ENCODE measurements around the gene MTFR1L. TPM values are rescaled to one million over a fixed set of nuclear protein-coding genes. Genes with fewer than 3 reads are reported as not detected.

MTFR1L gene
- total and polyA plus RNA-seq, 9 of the 15 experiments (the other 6 are each of a cell fraction or from before 2014, with no cell fraction given): 41.4 to 98.5 (median 53.7) TPM

GRCh38 chr1:25780318-25781129 is 39.2 kb upstream of the MTFR1L start:
- Histone ChIP-seq H3K4me2 (ENCODE audit: insufficient read depth, low read length) (no peak overlapping the region), H3K36me3 (ENCODE audit: control insufficient read depth, insufficient read depth, low read length) (no peaks in the 10 kb centered on the region), H3K79me2 (ENCODE audit: control insufficient read depth, insufficient read depth, low read length) (no peaks in the 10 kb centered on the region), H4K20me1 (replicated peaks; ENCODE audit: control insufficient read depth, insufficient read depth, low read length) (no peaks in the 10 kb centered on the region), H3K27ac (ENCODE audit: extremely low read depth, low read depth, low read length) (no peak overlapping the region), H3K9me1 (ENCODE audit: control insufficient read depth, insufficient read depth, low read length) (peaks cover 3% of the 10 kb centered on the region), H3K4me3 (no peak overlapping the region), H2AFZ (ENCODE audit: low read depth, low read length) (no peak overlapping the region; the same call in 1 of the 2 replicates), H3K9ac (ENCODE audit: insufficient read depth in 1 of 2, low read depth in 2 of 2, low read length in 2 of 2) (peak overlapping the region in 1 of 2 experiments; percentile 80; a peak in 2 of 4 replicates), H3K9me3 (replicated peaks; ENCODE audit: control insufficient read depth, insufficient read depth, low read depth, low read length) (no peaks in the 10 kb centered on the region), H3K4me1 (replicated peaks in 1 of 2; ENCODE audit: control insufficient read depth in 2 of 2, insufficient read depth in 2 of 2, low read length in 2 of 2) (peaks cover 33 to 47% of the 10 kb centered on the region in 2 experiments), H3K27me3 (ENCODE audit: control insufficient read depth in 2 of 2, insufficient read depth in 2 of 2, low read length in 2 of 2) (peaks cover 0 to 2% of the 10 kb centered on the region in 2 experiments; a peak in 1 of 5 replicates)
- FAIRE-seq (peak; percentile 64), DNase-seq (ENCODE audit: extremely low read depth in 1 of 4, low spot score in 3 of 4) (peak in 2 of 4 experiments; percentile 53 to 58), ATAC-seq (peak; percentile 79)
- 52% methylated on average over 14 of the region's 14 CpGs for WGBS (ENCODE audit: insufficient coverage, low coverage, missing lambda C conversion rate)
- intact Hi-C loops (cut with micrococcal nuclease) (no loop called here), in situ Hi-C loops (cut with MboI) (no loop called here)
- ChIA-PET POLR2A (interaction anchor here (0.5 to 1.5 kb wide), 10 partner anchors 11 to 1127 kb away, joined by 3 to 9 read pairs (median 3); no protein-coding TSS in a partner anchor), CTCF (ENCODE audit: low intra/inter-chr PET ratio) (no interaction called here)
- BruUV-seq (replicated peaks): no TSS peak
- TF ChIP-seq RCOR1 (IDR thresholded peaks at IDR 0.05; ENCODE audit: borderline replicate concordance in 1 of 2, low read depth in 2 of 2, low read length in 2 of 2) (0 out of 4 replicates have a peak, but pooled peaks of 1 of the 2 experiments have one; percentile 11), RBFOX2 (IDR thresholded peaks at IDR 0.05; ENCODE audit: low read depth, low read length) (peak; percentile 51), ZNF124 (CRISPR knock-in tag; IDR thresholded peaks at IDR 0.05) (no peak), CTBP1 (IDR thresholded peaks at IDR 0.05; ENCODE audit: borderline replicate concordance) (peak; percentile 53; the same call in 1 of the 2 replicates), ATF7 (IDR thresholded peaks at IDR 0.05) (peak; percentile 47; the same call in 1 of the 2 replicates), JUN (IDR thresholded peaks at IDR 0.05; ENCODE audit: borderline replicate concordance, low read depth, low read length) (0 out of 2 replicates have a peak, but pooled peaks have one; percentile 4), JUN (CRISPR knock-in tag; IDR thresholded peaks at IDR 0.05; ENCODE audit: borderline replicate concordance) (no peak), L3MBTL2 (IDR thresholded peaks at IDR 0.05) (peak; percentile 85), EP300 (IDR thresholded peaks at IDR 0.05; ENCODE audit: low read length) (peak; percentile 56), ZNF239 (CRISPR knock-in tag; IDR thresholded peaks at IDR 0.05) (peak; percentile 98), CEBPG (CRISPR knock-in tag; IDR thresholded peaks at IDR 0.05) (peak; percentile 92), CEBPG (tag; conservative IDR thresholded peaks at IDR 0.05 in 1 of 2, IDR thresholded peaks at IDR 0.05 in 1 of 2) (peak in 1 of 2 experiments; percentile 55; a peak in 2 of 4 replicates), ATF3 (IDR thresholded peaks at IDR 0.05) (peak; percentile 39; the same call in 1 of the 2 replicates), ATF3 (CRISPR knock-in tag; conservative IDR thresholded peaks at IDR 0.05) (no peak), HLTF (IDR thresholded peaks at IDR 0.05) (no peak), LARP7 (IDR thresholded peaks at IDR 0.05) (no peak), MAZ (CRISPR knock-in tag; conservative IDR thresholded peaks at IDR 0.05 in 1 of 2, IDR thresholded peaks at IDR 0.05 in 1 of 2) (peak in 1 of 2 experiments; percentile 63; a peak in 1 of 4 replicates), KHSRP (IDR thresholded peaks at IDR 0.05) (no peak), TEAD4 (IDR thresholded peaks at IDR 0.05; ENCODE audit: low read length) (0 out of 2 replicates have a peak, but pooled peaks have one; percentile 21), TEAD4 (CRISPR knock-in tag; IDR thresholded peaks at IDR 0.05; ENCODE audit: borderline replicate concordance) (no peak), MEIS2 (IDR thresholded peaks at IDR 0.05; ENCODE audit: partially characterized antibody) (peak; percentile 8), PKNOX1 (IDR thresholded peaks at IDR 0.05) (0 out of 2 replicates have a peak, but pooled peaks have one; percentile 1)
